ENCODE data around the gene FAAP20.

- TF ChIP-seq POLR2A (IDR thresholded peaks at IDR 0.05) (no peak), CTCF (IDR thresholded peaks at IDR 0.05) (no peak)
These were observed 15.1 kb downstream of the FAAP20 start for GRCh38 chr1:2179283-2180013.
